Amygdala (tissue), 56 donors: ENCODE measurements around the gene DAAM1.

ENCODE experiments used
- DNase-seq, 56 donors: peaks; one replicate each; lab custom pipeline; 2025; lab: John Stamatoyannopoulos, UW

DAAM1 gene

DNA sequence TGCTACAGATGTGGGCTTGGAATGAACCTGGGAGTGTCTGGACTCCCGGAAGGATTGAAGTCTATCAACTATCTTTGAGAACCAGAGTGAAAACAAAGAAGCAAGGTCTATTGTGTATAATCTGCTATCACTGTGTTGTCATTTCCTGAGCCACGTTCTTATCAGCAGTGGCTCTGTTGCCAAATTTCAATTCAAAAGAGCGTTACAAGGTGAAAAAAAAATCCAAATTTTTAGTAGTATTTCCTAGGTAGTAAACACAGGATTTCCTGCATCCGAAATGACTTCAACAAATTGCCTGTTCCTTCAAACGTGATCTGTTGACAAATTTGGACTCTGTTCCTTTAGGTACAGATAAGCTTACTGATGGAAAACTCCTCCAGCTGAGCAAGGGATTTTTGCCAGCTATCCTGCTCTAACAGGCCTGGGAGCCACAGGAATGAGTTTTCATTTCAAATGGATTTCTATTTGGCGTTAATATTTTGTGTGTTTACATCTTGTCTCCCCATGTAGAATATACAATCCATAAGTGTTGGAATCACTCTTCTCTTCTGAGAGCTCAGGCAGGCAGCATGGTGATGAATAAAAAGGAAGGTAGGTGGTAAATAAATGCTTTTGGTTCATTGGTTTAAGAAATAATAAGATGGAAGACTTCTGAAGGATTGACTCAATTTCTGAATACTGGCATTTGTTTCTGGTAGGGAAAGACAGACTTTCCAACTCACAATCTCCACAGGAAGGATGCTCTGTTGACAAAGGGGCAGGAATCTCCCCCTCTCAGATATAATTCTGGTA lies 218.2 kb downstream of the DAAM1 start:
- no peak for DNase-seq

- no peak for DNase-seq
Observed at GRCh38 chr14:59407246-59408010, 219.0 kb downstream of the DAAM1 start.

DNA sequence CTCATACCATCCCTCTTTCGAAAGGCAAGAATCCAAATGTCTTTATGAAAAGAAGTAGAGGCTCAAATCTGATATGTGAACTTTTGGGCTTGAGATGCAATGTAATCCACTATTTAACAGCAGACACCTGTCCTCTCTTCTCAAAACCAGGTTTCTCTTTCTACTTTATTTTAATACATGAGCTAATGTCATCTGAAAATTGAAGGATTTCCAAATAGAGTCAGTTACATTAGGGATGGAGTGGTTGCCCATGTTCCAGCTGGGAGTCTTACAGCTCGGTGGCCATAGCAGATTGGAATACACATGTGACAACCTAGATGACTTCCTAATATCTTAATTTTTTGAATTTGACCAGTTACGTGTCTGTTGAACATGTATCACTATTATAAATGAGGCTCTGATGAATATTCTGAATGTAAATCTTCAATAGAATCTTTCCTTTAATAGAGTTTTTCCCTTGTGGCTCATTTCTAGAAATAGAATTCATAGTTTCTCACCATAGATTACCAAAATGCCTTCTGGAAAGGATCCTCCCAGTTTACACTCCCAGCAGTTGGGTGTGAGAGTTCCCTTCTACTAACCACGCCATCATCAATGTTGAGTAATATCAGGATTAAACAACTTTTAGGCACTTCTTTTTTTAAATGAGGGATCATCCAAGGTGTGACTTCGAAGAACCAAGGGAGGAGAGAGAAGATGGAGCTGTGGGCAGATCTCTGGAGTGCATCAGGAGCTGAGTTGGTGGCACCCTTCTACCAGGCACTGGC lies 227.6 kb downstream of the DAAM1 start:
- DNase-seq, result no peak

DNA sequence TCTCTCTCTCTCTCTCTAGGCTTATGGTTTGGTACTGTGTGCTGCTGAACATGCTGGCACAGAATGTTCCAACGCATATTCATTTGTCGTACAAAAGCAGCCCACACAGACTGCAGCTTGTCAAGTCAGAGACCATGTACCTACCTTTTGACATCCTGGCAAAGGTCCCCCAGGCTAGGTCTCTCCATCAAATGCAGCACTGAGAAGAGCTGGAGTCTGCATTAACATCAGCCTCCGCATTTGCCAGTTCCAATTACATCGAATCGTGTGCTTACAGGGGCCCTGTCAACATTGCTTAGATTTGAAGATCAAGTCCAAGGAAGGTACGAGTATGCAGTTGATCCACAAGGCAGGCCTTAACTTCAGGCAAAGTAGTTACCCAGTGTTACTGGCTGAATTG lies 228.8 kb downstream of the DAAM1 start:
- DNase-seq, result no peak

- DNase-seq, result no peak
Observed at GRCh38 chr14:59419303-59419702, 230.8 kb downstream of the DAAM1 start.
